Suprapubic skin (tissue), 3 donors: Measurements from ENCODE around the gene TAF11L5.
"Not testable (repeated sequence)": the region's sequence is repeated elsewhere in the genome, so short reads cannot be mapped to it uniquely, and the experiment has no call there.

ENCODE experiments used
- CTCF ChIP-seq, 2 donors: fragments of 200-600 bp in 1 of 2; fragments of 450-650 bp in 1 of 2; sonication (generic) in 1 of 2; IDR thresholded peaks; one replicate each; pipeline ENCODE4 v1.5.1; 2016 to 2019; ENCODE audit warnings: antibody characterized with exemption in 2 of 2, mild to moderate bottlenecking in 1 of 2, moderate library complexity in 1 of 2
- EP300 ChIP-seq: sonication (generic); formaldehyde crosslinking; IDR thresholded peaks from one replicate; pipeline ENCODE4 v1.6.1; 2017; ENCODE audit warnings: antibody characterized with exemption
- POLR2A ChIP-seq, 2 donors: fragments of 450-650 bp; IDR thresholded peaks; one replicate each; pipeline ENCODE4 v1.6.1; 2017; ENCODE audit warnings: antibody characterized with exemption in 2 of 2, mild to moderate bottlenecking in 2 of 2, moderate library complexity in 2 of 2

- not testable (repeated sequence) for TF ChIP-seq CTCF (IDR thresholded peaks at IDR 0.05); EP300; POLR2A (IDR thresholded peaks at IDR 0.05)
These were observed 1.5 kb downstream of the TAF11L5 start for GRCh38 chr5:17526504-17526903.
